HG03097 (cell line): ENCODE data around the gene FRMD6.
A peak's percentile ranks its signal among the peaks of the same experiment; 100 is the strongest.
"Not testable (repeated sequence)": the region's sequence is repeated elsewhere in the genome, so short reads cannot be mapped to it uniquely, and the experiment has no call there.

Source experiments
- ATAC-seq: cut with Tn5 transposase; IDR thresholded peaks from one replicate; pipeline ENCODE4 v1.9.1; 2021; ENCODE audit not compliant: unreplicated experiment, low FRiP score

FRMD6 gene

GRCh38 chr14:51716610-51717009 is 64.9 kb downstream of the FRMD6 start:
- no peak for ATAC-seq

DNA sequence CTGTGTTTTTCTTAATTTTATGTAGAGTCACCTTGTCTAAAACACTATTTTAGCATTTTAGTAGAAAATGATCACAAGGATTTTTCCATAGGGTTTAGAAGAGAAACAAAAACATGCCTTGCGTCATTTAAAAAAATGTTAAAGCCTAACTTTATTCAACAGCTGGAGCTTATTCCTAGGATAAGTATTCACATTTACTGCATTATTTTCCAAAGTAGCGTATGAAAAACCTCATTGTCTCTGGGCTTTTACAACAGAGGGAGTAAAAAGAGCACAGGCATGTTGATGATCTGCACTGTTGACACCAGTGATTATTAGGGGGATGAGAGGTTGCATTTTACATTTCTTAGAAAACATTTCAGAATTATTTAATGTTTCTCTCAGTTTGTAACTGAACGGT is 66.1 kb downstream of the FRMD6 start:
- ATAC-seq, result no peak

DNA sequence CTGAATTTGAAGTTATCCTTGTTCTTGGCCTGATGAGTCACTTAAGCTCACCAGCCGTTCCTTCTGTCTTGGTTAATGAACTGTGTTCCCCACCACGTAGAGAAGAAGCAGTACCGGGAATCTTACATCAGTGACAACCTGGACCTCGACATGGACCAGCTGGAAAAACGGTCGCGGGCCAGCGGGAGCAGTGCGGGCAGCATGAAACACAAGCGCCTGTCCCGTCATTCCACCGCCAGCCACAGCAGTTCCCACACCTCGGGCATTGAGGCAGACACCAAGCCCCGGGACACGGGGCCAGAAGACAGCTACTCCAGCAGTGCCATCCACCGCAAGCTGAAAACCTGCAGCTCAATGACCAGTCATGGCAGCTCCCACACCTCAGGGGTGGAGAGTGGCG is 68.2 kb downstream of the FRMD6 start:
- no peak for ATAC-seq

GRCh38 chr14:51723990-51724389 is 72.3 kb downstream of the FRMD6 start:
- no peak for ATAC-seq

DNA sequence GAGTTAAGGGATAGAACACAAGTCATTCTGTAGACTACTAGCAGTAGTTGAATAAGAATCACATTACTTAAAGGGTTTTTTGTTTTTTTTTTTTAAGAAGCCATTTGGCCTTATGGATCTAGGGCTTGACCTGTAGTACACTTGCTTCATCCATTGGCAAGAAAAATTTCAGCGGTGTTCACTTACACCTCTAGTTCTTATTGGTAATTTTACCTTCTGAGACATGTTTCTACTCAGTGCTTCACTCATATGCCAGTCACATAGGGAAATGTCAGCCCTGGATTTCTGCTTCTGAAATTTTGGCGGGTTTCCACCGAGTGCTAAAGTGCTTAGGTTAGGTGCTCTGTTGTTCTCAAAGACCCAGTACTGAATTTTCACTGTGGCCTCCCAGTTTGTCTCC is 72.9 kb downstream of the FRMD6 start:
- ATAC-seq, result no peak

DNA sequence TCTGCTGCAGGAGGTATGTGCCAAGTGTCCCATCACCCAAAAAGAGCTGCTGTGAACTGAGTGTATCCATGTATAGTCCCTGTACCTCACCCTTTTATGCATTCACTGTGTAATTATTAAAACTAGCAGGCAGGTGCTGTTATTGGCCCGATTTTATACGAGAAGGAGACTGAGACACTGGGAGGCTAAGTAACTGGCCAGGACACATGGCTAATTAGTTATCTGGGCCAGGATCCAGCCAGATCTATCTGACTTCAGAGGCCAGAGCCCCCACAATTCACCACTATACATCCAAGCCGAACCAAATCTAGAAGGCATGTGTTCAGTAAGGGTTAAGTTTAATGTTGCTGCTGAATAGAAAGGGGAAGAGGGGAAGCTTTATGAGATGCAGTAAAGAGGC is 73.4 kb downstream of the FRMD6 start:
- ATAC-seq, result no peak

DNA sequence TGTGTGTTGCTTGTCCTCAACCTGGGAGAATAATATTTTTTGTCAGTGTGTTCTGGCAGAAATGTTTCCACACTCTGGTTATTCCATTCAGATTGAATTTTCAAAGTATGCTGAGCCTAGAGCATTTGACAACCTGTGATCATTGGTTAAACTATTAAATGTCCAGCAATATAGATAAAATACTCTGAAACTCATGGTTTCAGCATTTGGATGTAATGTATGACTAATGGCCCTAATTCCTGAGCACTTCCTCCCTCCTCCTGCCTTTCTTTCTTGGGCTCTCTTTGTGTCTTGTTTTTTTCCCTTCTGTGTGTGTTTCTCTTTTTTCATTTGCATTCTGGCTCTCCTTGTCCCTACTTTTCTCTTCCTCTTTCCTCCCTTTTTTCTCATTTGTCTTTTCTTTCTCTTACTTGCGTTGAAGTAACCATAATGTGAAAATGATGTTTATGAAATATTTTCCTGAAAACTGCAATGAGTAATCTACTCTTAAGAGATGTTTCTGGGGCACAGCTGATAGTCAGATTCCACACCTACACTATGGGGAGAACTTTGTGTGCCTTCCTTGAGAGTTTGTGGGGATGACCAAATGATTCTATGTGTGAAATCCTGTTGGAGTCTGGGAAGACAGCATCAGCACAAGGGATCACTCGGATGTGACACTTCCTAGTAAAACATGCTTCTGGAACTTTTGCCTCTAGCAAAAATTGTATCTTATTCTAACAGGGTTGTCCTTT is 74.6 kb downstream of the FRMD6 start:
- ATAC-seq, result no peak

GRCh38 chr14:51727526-51727925 is 75.8 kb downstream of the FRMD6 start:
- no peak for ATAC-seq

GRCh38 chr14:51730098-51730497 is 78.4 kb downstream of the FRMD6 start:
- no peak for ATAC-seq

DNA sequence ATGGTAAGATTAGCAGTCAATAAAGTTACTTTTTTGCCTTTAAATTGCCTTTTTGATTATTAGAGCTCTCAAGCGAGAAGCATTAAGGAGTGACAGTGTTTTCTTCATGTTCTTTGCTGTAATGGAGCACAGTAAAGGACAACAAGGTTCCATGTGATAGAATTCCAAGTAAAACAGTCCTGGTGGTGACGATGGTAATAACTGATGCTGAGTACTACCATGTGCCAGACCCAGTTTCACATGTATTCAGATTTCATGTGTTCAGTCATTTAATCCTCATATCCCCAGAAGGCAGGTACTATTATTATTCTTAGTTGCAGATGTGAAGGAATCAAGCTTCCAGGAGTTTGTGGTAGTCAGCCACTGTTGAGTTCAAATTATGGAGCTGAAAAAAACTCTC is 79.0 kb downstream of the FRMD6 start:
- ATAC-seq, result no peak

DNA sequence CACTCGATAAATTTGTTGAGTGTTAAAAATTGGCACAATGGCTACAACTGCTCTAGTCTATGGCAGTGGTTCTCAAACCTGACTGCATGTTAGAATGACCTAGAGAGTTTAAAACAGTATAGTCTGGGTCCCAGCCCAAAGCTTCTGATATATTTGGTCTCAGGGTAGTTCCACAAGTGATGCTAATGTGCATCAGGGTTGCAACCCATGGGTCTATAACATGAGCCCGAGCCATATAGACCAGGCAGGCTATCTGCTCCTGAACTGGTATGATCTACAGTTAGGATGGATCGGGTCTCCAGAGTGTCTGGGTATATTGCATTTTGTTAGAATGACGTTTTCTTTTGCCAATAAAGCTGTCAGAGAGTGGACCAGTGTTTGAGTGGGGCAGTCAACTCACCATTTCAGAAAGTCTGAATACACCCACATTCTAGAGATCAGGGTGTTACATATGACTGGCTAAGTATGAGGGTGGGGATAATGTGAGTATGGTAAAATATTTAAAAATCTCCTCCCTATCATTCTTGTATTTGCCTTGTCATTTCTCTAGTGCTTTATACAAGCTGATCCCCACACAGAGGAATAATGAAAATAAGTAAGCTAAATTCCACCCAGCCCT is 80.9 kb downstream of the FRMD6 start:
- ATAC-seq, result no peak

DNA sequence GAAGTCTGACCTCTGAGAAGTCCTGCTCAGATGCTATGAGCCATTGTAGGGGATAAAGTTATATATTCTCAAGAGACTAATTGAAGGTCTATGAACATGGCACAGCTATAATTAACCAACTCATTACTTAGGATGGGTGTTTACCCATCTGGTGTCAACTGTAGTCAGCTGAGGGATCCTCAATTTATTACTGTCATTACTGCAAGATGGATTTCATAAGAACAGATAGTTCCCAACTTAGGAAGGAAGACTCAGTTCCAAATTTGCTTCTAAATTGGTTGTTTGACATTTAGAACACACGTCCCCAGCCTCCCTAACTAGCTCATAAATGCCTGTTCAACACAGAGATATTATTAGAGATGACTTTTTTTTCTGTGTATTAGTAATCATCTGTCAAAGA is 81.4 kb downstream of the FRMD6 start:
- no peak for ATAC-seq

GRCh38 chr14:51735851-51736250 is 84.1 kb downstream of the FRMD6 start:
- no peak for ATAC-seq

DNA sequence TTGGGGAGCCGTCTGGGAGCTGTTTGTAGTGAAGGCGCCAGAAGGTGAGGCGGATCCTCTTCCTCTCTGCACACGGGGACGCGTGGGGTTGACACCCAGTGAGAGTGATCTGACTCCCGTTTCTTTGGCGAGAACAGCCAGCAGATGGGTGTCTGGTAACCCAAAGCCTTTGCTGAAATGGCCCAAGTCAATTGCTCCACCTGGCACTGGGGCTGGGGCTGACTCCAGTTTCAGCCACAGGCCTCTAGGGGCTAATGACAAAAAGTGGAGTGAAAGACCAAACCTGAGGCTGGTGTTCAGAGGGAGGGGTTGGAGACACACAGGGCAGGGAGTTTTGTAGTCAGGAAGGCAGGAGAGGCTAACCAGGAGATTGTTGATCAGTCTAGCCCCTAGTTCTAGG is 87.0 kb downstream of the FRMD6 start:
- ATAC-seq, result peak; percentile 80

DNA sequence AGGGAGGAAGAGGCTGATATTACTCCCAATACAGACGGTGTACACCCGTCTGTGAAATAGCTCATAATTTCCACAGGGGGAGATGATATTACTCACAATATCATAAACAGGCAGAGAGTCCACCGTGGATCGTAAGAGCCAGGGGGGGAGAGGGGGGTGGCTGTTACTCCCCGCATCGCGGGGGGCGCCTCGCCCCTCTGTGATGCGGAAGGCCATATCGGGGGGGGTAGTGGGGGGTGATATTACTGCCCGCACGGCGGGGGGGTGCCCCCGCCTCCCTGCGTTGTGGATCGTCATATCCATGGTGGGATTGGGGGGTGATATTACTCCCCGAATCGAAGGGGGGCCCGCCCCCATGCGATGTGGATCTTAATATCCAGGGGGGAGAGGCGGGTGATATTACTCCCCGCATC is 91.9 kb downstream of the FRMD6 start:
- ATAC-seq, result no peak

GRCh38 chr14:51744372-51745130 is 92.8 kb downstream of the FRMD6 start:
- ATAC-seq, result no peak

DNA sequence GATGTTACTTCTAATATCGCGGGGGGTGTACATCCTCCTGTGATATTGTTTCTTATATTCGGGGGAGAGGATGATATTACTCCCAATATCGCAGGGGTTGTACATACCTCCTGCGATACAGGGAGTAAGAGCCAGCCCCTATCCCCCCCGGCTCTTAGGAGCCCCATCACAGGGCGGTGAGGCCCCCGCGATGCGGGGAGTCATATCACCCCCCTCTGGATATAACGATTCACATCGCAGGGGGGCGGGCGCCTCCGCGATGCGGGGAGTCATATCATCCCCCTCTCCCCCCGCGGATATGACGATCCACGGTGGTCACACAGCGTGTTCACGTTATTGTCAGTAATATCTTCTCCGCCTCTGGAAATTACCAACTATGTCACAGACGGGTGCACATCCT is 95.1 kb downstream of the FRMD6 start:
- not testable (repeated sequence) for ATAC-seq

GRCh38 chr14:51750542-51750941 is 98.8 kb downstream of the FRMD6 start:
- ATAC-seq, result no peak

- not testable (repeated sequence) for ATAC-seq
These were observed 100.1 kb downstream of the FRMD6 start for GRCh38 chr14:51751611-51752345.

DNA sequence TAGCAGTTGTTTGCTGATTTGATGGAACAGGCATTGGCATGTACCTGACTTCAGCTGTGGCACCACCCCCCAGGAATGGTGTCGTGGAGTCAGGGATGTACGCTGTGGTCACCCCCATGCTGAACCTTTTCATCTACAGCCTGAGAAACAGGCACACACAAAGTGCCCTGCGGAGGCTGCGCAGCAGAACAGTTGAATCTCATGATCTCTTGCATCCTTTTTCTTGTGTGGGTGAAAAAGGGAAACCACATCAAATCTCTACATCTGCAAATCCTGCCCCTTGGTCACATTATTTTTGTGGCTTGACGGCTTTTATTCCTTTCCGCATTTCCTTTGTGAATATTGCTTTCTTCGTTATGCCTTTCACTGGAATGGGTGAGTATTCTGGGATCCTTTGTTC is 106.0 kb downstream of the FRMD6 start:
- not testable (repeated sequence) for ATAC-seq

GRCh38 chr14:51759950-51760349 is 108.2 kb downstream of the FRMD6 start:
- ATAC-seq, result no peak
